WI38 (cell line): ENCODE results near the gene MMP17.

ENCODE experiments used
- H3K4me3 ChIP-seq: 2 replicates; pipeline ENCODE4 v1.5.1; 2011; ENCODE audit warnings: low read depth, mild to moderate bottlenecking, control low read depth, low read length
- CTCF ChIP-seq: IDR thresholded peaks from 2 replicates; pipeline ENCODE4 v1.5.1; 2012; ENCODE audit warnings: low read depth, mild to moderate bottlenecking, control low read depth, low read length

Gene MMP17

GRCh38 chr12:131894981-131895639 lies 66.9 kb downstream of the MMP17 start:
- TF ChIP-seq CTCF: no peak
- H3K4me3 ChIP-seq: peak overlapping the region; percentile 68

- TF ChIP-seq CTCF: no peak
These were observed 67.5 kb downstream of the MMP17 start for GRCh38 chr12:131895640-131896079.

GRCh38 chr12:131896080-131896810 lies 68.1 kb downstream of the MMP17 start:
- no peak for TF ChIP-seq CTCF

More at GRCh38 chr12:131895640-131896079, 67.5 kb downstream of the MMP17 start:
- peak overlapping the region; percentile 68 for H3K4me3 ChIP-seq

GRCh38 chr12:131896811-131897270 lies 68.6 kb downstream of the MMP17 start:
- H3K4me3 ChIP-seq: peak overlapping the region; percentile 68
- TF ChIP-seq CTCF: no peak

More at GRCh38 chr12:131896080-131896810, 68.1 kb downstream of the MMP17 start:
- H3K4me3 ChIP-seq: peak overlapping the region; percentile 68

GRCh38 chr12:131897276-131897675 lies 69.1 kb downstream of the MMP17 start:
- no peak overlapping the region for H3K4me3 ChIP-seq
- TF ChIP-seq CTCF: no peak

- TF ChIP-seq CTCF: no peak
- no peak overlapping the region for H3K4me3 ChIP-seq
These were observed 69.7 kb downstream of the MMP17 start for GRCh38 chr12:131897875-131898274.

GRCh38 chr12:131900397-131900796 lies 72.2 kb downstream of the MMP17 start:
- no peak overlapping the region for H3K4me3 ChIP-seq
- no peak for TF ChIP-seq CTCF
